Esophagus squamous epithelium (tissue), 5 donors: Measurements from ENCODE around the gene EDEM3. TPM values are rescaled to one million over a fixed set of nuclear protein-coding genes. Genes with fewer than 3 reads are reported as not detected.

Experiments used
- DNase-seq: peaks from one replicate; lab custom pipeline; 2025; lab: John Stamatoyannopoulos, UW
- H3K27ac ChIP-seq, 4 donors: fragments of 200-600 bp; sonication (generic); one replicate each; pipeline ENCODE4 v1.5.1; 2016 to 2019; ENCODE audit warnings: mild to moderate bottlenecking in 1 of 4
- H3K27me3 ChIP-seq, 4 donors: fragments of 200-600 bp; sonication (generic); 1 replicate in 3 of 4; 2 replicates in 1 of 4; pipeline versions ENCODE4 v1.5.1 to v1.6.0; 2017 to 2021; ENCODE audit warnings: antibody characterized with exemption in 1 of 4
- H3K36me3 ChIP-seq, 3 donors: fragments of 200-600 bp; sonication (generic); one replicate each; pipeline ENCODE4 v1.5.1; 2016 to 2019
- H3K4me1 ChIP-seq, 3 donors: fragments of 200-600 bp; sonication (generic); one replicate each; pipeline ENCODE4 v1.5.1; 2017 to 2019
- H3K4me3 ChIP-seq, 4 donors: fragments of 200-600 bp; sonication (generic); 1 replicate in 3 of 4; 2 replicates in 1 of 4; pipeline ENCODE4 v1.5.1; 2016 to 2019; ENCODE audit warnings: mild to moderate bottlenecking in 2 of 4, moderate library complexity in 1 of 4
- H3K9me3 ChIP-seq, 3 donors: fragments of 200-600 bp; sonication (generic); one replicate each; pipeline ENCODE4 v1.5.1; 2016 to 2019
- CTCF ChIP-seq, 6 experiments: fragments of 450-650 bp in 4 of 6; fragments of 200-600 bp in 2 of 6; sonication (generic) in 2 of 6; IDR thresholded peaks; one replicate each; pipeline ENCODE4 v1.5.1; 2016 to 2019; ENCODE audit warnings: antibody characterized with exemption in 6 of 6, mild to moderate bottlenecking in 4 of 6, moderate library complexity in 4 of 6
- POLR2A ChIP-seq, 4 donors: fragments of 450-650 bp; IDR thresholded peaks; one replicate each; pipeline ENCODE4 v1.6.1; 2017; ENCODE audit warnings: antibody characterized with exemption in 4 of 4, mild to moderate bottlenecking in 4 of 4, moderate library complexity in 3 of 4
- WGBS, 2 donors: methylation state at CpG; one replicate each; pipeline ENCODE4 v1.1.5; 2018; 5-methylcytosine and 5-hydroxymethylcytosine counted together
- intact Hi-C: fragments of 100-400 bp; cut with DNase I; formaldehyde crosslinking; loops from one replicate; pipeline ENCODE4 v1.15.0; 2022
- total RNA-seq, 4 donors: library from RNA; depleted of rRNA; stranded (reverse); fragments of >200 nt; gene quantifications; one replicate each; pipeline ENCODE4 v1.1.0, GENCODE V29; 2016
- donor health status: DM: yes; HTN: yes; CAD: no.

Gene EDEM3
- total RNA-seq, 4 donors from 2014 or later: 13.4 to 22.6 (median 20.9) TPM

DNA sequence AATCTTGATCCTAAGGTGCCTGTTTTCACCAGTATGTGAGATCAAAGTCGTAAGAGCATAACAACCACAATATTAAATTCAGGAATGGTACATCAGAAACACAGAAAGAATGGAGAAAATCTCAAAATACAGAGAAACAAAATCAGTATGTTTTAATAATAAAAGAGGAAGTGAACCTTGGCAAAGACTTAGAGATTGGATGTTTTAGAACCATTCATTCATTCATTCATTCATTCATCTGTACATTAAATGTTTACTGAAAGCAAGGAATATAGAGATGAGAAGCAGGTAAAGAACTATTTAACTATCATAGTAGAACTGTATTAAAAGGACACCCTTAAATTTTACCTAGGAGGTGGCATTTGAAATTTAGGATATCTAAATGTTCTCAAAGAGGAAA is 55.7 kb downstream of the EDEM3 start:
- Histone ChIP-seq H3K4me3 (no peak overlapping the region), H3K9me3 (no peaks in the 10 kb centered on the region), H3K27me3 (no peaks in the 10 kb centered on the region), H3K4me1 (no peaks in the 10 kb centered on the region), H3K36me3 (peaks cover 5 to 71% (median 9%) of the 10 kb centered on the region in 3 donors), H3K27ac (no peak overlapping the region)
- no peak for TF ChIP-seq POLR2A (IDR thresholded peaks at IDR 0.05)
- no peak for TF ChIP-seq CTCF (IDR thresholded peaks at IDR 0.05)
- DNase-seq: no peak
- intact Hi-C loops: no loop called here
- WGBS, 2 donors: 95 to 96% methylated on average over 1 of the region's 1 CpG

- no peaks in the 10 kb centered on the region for H3K27me3 ChIP-seq
- no peak for DNase-seq
- peaks cover 9 to 71% (median 12%) of the 10 kb centered on the region in 3 donors for H3K36me3 ChIP-seq
- H3K4me3 ChIP-seq: no peak overlapping the region
- no peaks in the 10 kb centered on the region for H3K4me1 ChIP-seq
- intact Hi-C loops: no loop called here
- H3K9me3 ChIP-seq: no peaks in the 10 kb centered on the region
- H3K27ac ChIP-seq: no peak overlapping the region
- no peak for TF ChIP-seq POLR2A (IDR thresholded peaks at IDR 0.05)
- TF ChIP-seq CTCF (IDR thresholded peaks at IDR 0.05): no peak
- 62 to 70% methylated on average over 3 of the region's 3 CpGs for WGBS, 2 donors
Observed at GRCh38 chr1:184698016-184698415, 56.6 kb downstream of the EDEM3 start.

- TF ChIP-seq CTCF (IDR thresholded peaks at IDR 0.05) (no peak), POLR2A (IDR thresholded peaks at IDR 0.05) (no peak)
- no peak for DNase-seq
- 38 to 82% methylated on average over 3 of the region's 3 CpGs for WGBS, 2 donors
- H3K36me3 ChIP-seq: peaks cover 2 to 57% (median 8%) of the 10 kb centered on the region in 3 donors
- intact Hi-C loops: no loop called here
- H3K9me3 ChIP-seq: no peaks in the 10 kb centered on the region
- no peaks in the 10 kb centered on the region for H3K4me1 ChIP-seq
- no peak overlapping the region for H3K27ac ChIP-seq
- H3K27me3 ChIP-seq: no peaks in the 10 kb centered on the region
- H3K4me3 ChIP-seq: no peak overlapping the region
Observed at GRCh38 chr1:184696403-184696802, 58.3 kb downstream of the EDEM3 start.

DNA sequence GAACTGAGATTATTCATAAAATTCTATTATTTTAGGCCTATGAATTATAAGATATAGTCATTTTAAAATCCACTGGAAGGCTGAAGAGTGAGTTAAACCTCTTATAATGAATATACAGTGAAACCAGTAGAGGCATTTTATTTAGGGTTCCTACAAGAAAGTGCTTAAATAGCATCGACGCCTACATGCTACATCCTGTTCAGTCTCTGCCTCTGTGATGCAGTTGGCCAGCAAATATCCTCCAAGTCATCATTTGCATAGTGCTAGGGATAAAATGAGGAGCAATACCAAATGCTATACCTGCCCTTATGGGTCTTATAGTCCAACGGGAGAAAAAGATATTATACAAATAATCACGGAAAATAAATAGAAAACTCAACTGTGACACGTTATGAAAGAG is 59.6 kb downstream of the EDEM3 start:
- 69 to 84% methylated on average over 5 of the region's 5 CpGs for WGBS, 2 donors
- H3K27ac ChIP-seq: no peak overlapping the region
- H3K27me3 ChIP-seq: no peaks in the 10 kb centered on the region
- no peak overlapping the region for H3K4me3 ChIP-seq
- TF ChIP-seq CTCF (IDR thresholded peaks at IDR 0.05): no peak
- no peak for TF ChIP-seq POLR2A (IDR thresholded peaks at IDR 0.05)
- intact Hi-C loops: no loop called here
- H3K36me3 ChIP-seq: peaks cover 0 to 43% (median 8%) of the 10 kb centered on the region in 3 donors
- H3K4me1 ChIP-seq: no peaks in the 10 kb centered on the region
- DNase-seq: no peak
- H3K9me3 ChIP-seq: no peaks in the 10 kb centered on the region

DNA sequence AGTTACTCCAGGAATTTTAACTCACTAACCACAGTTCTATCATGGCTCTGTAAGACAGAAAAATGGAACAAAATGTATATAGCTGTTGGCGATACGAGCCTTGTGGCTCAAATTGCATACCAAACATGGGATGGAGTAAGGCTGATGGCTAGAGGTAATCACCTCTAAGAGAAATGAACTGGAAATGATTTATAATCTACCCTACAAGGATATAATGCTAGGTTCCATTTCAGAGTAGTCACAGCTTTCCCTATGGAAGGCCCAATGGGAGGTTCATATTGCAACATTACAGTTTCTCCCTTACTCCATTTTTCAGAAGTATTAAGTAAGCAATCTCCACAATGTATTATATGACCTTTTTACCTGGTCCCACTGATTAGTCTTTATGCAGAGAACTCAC is 61.6 kb downstream of the EDEM3 start:
- no peaks in the 10 kb centered on the region for H3K4me1 ChIP-seq
- no peak for DNase-seq
- WGBS, 2 donors: 96 to 100% methylated on average over 2 of the region's 2 CpGs
- peaks cover 0 to 40% (median 8%) of the 10 kb centered on the region in 3 donors for H3K36me3 ChIP-seq
- no peak for TF ChIP-seq POLR2A (IDR thresholded peaks at IDR 0.05)
- no peak for TF ChIP-seq CTCF (IDR thresholded peaks at IDR 0.05)
- H3K9me3 ChIP-seq: no peaks in the 10 kb centered on the region
- H3K27ac ChIP-seq: no peak overlapping the region
- no peaks in the 10 kb centered on the region for H3K27me3 ChIP-seq
- no peak overlapping the region for H3K4me3 ChIP-seq
- intact Hi-C loops: no loop called here
